Measurements from ENCODE around the gene DDX41. TPM values are rescaled to one million over a fixed set of nuclear protein-coding genes. Genes with fewer than 3 reads are reported as not detected.

The DDX41 gene
- total RNA-seq, 3 donors from 2014 or later (not counting 1 experiment from before 2014, with no cell fraction given), result 66.6 to 106 (median 78.3) TPM

- peaks cover 71% of the 10 kb centered on the region for H3K4me1 ChIP-seq (ENCODE audit: control insufficient read depth, insufficient read depth, low read length)
- peak overlapping the region; percentile 82 for H3K4me3 Mint-ChIP-seq
- peak overlapping the region; percentile 47 for H3K4me3 ChIP-seq (ENCODE audit: low read length)
- intact Hi-C loops (cut with micrococcal nuclease), result loop anchor here (10.0 kb wide), 1 partner anchor 383 kb away; no protein-coding TSS in a partner anchor
- no peaks in the 10 kb centered on the region for H3K36me3 ChIP-seq (ENCODE audit: control insufficient read depth, insufficient read depth, low read length)
- no peaks in the 10 kb centered on the region for H3K9me3 Mint-ChIP-seq
- H3K27ac Mint-ChIP-seq, result peak overlapping the region; percentile 47 to 56
- H3K27me3 Mint-ChIP-seq (ENCODE audit: low read depth in 2 of 2), result peaks cover 10 to 17% of the 10 kb centered on the region in 2 donors
- no peaks in the 10 kb centered on the region for H3K36me3 Mint-ChIP-seq
- WGBS (ENCODE audit: insufficient coverage), result 19% methylated on average over 48 of the region's 48 CpGs
- H3K4me1 Mint-ChIP-seq, result peaks cover 18 to 49% of the 10 kb centered on the region in 2 donors
- DNase-seq (no peak), ATAC-seq (peak; percentile 4 to 13 (median 8))
- no peak overlapping the region for H3K27ac ChIP-seq (ENCODE audit: low read length)
- no peaks in the 10 kb centered on the region for H3K9me3 ChIP-seq (ENCODE audit: control insufficient read depth, insufficient read depth, low read length)
- H3K27me3 ChIP-seq (ENCODE audit: control insufficient read depth, insufficient read depth, low read length), result peaks cover 5% of the 10 kb centered on the region
- no peak for TF ChIP-seq CTCF (IDR thresholded peaks at IDR 0.05)
Measured at GRCh38 chr5:177498013-177498787, 18.6 kb downstream of the DDX41 start.

- H3K4me1 Mint-ChIP-seq, result peaks cover 18 to 55% of the 10 kb centered on the region in 2 donors
- TF ChIP-seq CTCF (IDR thresholded peaks at IDR 0.05), result no peak
- H3K27me3 Mint-ChIP-seq (ENCODE audit: low read depth in 2 of 2), result peaks cover 10 to 14% of the 10 kb centered on the region in 2 donors
- DNase-seq (peak; percentile 90 to 97), ATAC-seq (peak; percentile 88 to 94 (median 89))
- no peaks in the 10 kb centered on the region for H3K9me3 Mint-ChIP-seq
- Histone ChIP-seq H3K4me1 (ENCODE audit: control insufficient read depth, insufficient read depth, low read length) (peaks cover 72% of the 10 kb centered on the region), H3K4me3 (ENCODE audit: low read length) (peak within 1 kb of the TSS; percentile 47), H3K27me3 (ENCODE audit: control insufficient read depth, insufficient read depth, low read length) (peaks cover 5% of the 10 kb centered on the region), H3K27ac (ENCODE audit: low read length) (no peak within 1 kb of the TSS), H3K36me3 (ENCODE audit: control insufficient read depth, insufficient read depth, low read length) (no peaks in the 10 kb centered on the region), H3K9me3 (ENCODE audit: control insufficient read depth, insufficient read depth, low read length) (no peaks in the 10 kb centered on the region)
- H3K36me3 Mint-ChIP-seq, result no peaks in the 10 kb centered on the region
- peak within 1 kb of the TSS; percentile 47 to 56 for H3K27ac Mint-ChIP-seq
- under 1% methylated on average over 73 of the region's 73 CpGs for WGBS (ENCODE audit: insufficient coverage)
- intact Hi-C loops (cut with micrococcal nuclease), result loop anchor here (1.0 to 10.0 kb wide), 2 partner anchors 41 to 383 kb away; no protein-coding TSS in a partner anchor
- peak within 1 kb of the TSS; percentile 82 for H3K4me3 Mint-ChIP-seq
Measured at GRCh38 chr5:177497292-177498012, 19.3 kb downstream of the DDX41 start, which contains the start of gene PDLIM7. TSS of gene PDLIM7 (minus strand) at chr5:177497604. CDS start at chr5:177496512, 1,092 bp downstream.

DNA sequence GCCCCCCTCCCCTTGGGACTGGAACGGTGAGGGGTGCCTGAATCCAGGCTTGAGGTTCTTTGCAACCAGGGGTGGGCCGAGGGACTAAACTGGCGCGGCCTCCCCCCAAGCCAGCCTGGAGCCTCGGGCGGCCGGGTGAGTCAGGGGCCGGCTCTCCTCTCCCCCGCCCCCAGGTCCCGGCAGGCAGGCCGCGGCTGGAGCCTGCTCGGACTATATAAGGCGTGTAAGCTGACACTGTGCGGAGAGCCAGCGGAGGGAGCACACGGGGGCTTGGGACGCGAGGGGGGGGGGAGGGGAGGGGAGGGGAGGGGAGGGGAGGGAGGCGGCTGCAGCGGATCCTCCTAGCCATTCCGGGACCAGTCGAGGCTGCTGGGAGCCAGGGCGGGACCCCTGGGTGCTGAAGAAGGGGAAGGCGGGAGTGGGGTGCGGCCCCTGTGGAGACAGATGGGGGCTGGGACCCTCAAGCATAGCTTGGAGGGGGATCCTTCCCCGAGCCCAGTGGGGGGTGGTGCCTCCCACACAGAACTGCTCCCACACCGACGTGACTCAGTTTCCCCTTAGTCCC is 20.0 kb downstream of the DDX41 start:
- ATAC-seq, result no peak
- 19% methylated on average over 20 of the region's 29 CpGs for WGBS (ENCODE audit: insufficient coverage)
- intact Hi-C loops (cut with micrococcal nuclease), result loop anchor here (1.0 to 10.0 kb wide), 2 partner anchors 41 to 382 kb away; no protein-coding TSS in a partner anchor
- Mint-ChIP-seq H3K9me3 (no peaks in the 10 kb centered on the region), H3K4me3 (peak overlapping the region; percentile 69), H3K4me1 (peaks cover 18 to 55% of the 10 kb centered on the region in 2 donors), H3K27ac (peak overlapping the region in 1 of 2 donors; percentile 47), H3K36me3 (no peaks in the 10 kb centered on the region), H3K27me3 (ENCODE audit: low read depth in 2 of 2) (peaks cover 10 to 14% of the 10 kb centered on the region in 2 donors)
- no peaks in the 10 kb centered on the region for H3K36me3 ChIP-seq (ENCODE audit: control insufficient read depth, insufficient read depth, low read length)
- no peak for DNase-seq
- H3K4me1 ChIP-seq (ENCODE audit: control insufficient read depth, insufficient read depth, low read length), result peaks cover 69% of the 10 kb centered on the region
- no peaks in the 10 kb centered on the region for H3K9me3 ChIP-seq (ENCODE audit: control insufficient read depth, insufficient read depth, low read length)
- H3K4me3 ChIP-seq (ENCODE audit: low read length), result peak overlapping the region; percentile 47
- no peak for TF ChIP-seq CTCF (IDR thresholded peaks at IDR 0.05)
- H3K27ac ChIP-seq (ENCODE audit: low read length), result no peak overlapping the region
- H3K27me3 ChIP-seq (ENCODE audit: control insufficient read depth, insufficient read depth, low read length), result peaks cover 5% of the 10 kb centered on the region
